SH-SY5Y (cell line): Measurements from ENCODE around the gene OGFOD3.

Source experiments
- GATA2 ChIP-seq: IDR thresholded peaks from 2 replicates; pipeline ENCODE4 v1.6.1; 2011; ENCODE audit warnings: mild to moderate bottlenecking, low read depth, low read length
- GATA3 ChIP-seq: IDR thresholded peaks from 2 replicates; pipeline ENCODE4 v1.6.1; 2011; ENCODE audit warnings: low read depth, mild to moderate bottlenecking, low read length, moderate library complexity

Gene OGFOD3

GRCh38 chr17:82407255-82407654 is 11.1 kb downstream of the OGFOD3 start:
- TF ChIP-seq GATA3 = no peak
- TF ChIP-seq GATA2 = no peak

GRCh38 chr17:82406131-82406671 is 12.2 kb downstream of the OGFOD3 start:
- TF ChIP-seq GATA2 (no peak), GATA3 (no peak)

- TF ChIP-seq GATA3 (no peak), GATA2 (no peak)
These were observed 13.3 kb downstream of the OGFOD3 start for GRCh38 chr17:82405051-82405450.

- TF ChIP-seq GATA3 = no peak
- TF ChIP-seq GATA2 = no peak
These were observed 14.4 kb downstream of the OGFOD3 start for GRCh38 chr17:82403662-82404660.

- no peak for TF ChIP-seq GATA2
These were observed 15.5 kb downstream of the OGFOD3 start for GRCh38 chr17:82402865-82403264.

GRCh38 chr17:82400830-82401229 is 17.6 kb downstream of the OGFOD3 start:
- TF ChIP-seq GATA2 = no peak
- TF ChIP-seq GATA3 = no peak

- TF ChIP-seq GATA2 (no peak), GATA3 (no peak)
These were observed 18.2 kb downstream of the OGFOD3 start for GRCh38 chr17:82400206-82400605.

- TF ChIP-seq GATA2 = no peak
- no peak for TF ChIP-seq GATA3
These were observed 18.7 kb downstream of the OGFOD3 start for GRCh38 chr17:82399601-82400101.

GRCh38 chr17:82399041-82399441 is 19.3 kb downstream of the OGFOD3 start:
- no peak for TF ChIP-seq GATA2
- TF ChIP-seq GATA3 = no peak

- TF ChIP-seq GATA3 = no peak
- no peak for TF ChIP-seq GATA2
These were observed 20.7 kb downstream of the OGFOD3 start for GRCh38 chr17:82397449-82398335.

- TF ChIP-seq GATA3 (no peak), GATA2 (no peak)
These were observed 21.6 kb downstream of the OGFOD3 start for GRCh38 chr17:82396601-82397435.

GRCh38 chr17:82394278-82394677 is 24.1 kb downstream of the OGFOD3 start:
- TF ChIP-seq GATA2 = no peak
- TF ChIP-seq GATA3 = no peak

GRCh38 chr17:82392941-82393340 is 25.4 kb downstream of the OGFOD3 start:
- no peak for TF ChIP-seq GATA3
- TF ChIP-seq GATA2 = no peak

- TF ChIP-seq GATA2 (no peak), GATA3 (no peak)
These were observed 26.0 kb downstream of the OGFOD3 start for GRCh38 chr17:82392209-82392920.
